ENCODE measurements around the gene SLC4A3. TPM values are rescaled to one million over a fixed set of nuclear protein-coding genes. Genes with fewer than 3 reads are reported as not detected.

The SLC4A3 gene
- total RNA-seq, 1 donor from 2014 or later = 13.5 TPM

GRCh38 chr2:219642465-219643083 is 15.1 kb downstream of the SLC4A3 start:
- H3K4me3 ChIP-seq = no peak overlapping the region
- H3K36me3 ChIP-seq = no peaks in the 10 kb centered on the region
- peaks cover 20% of the 10 kb centered on the region for H3K4me1 ChIP-seq
- intact Hi-C loops (cut with DNase I) = loop anchor here (5.0 kb wide), 2 partner anchors 100 to 145 kb away; partner anchors contain the start of genes CHPF, GMPPA and TMEM198
- no peak overlapping the region for H3K27ac ChIP-seq
- H3K27me3 ChIP-seq = no peaks in the 10 kb centered on the region
- no peak for TF ChIP-seq POLR2A (IDR thresholded peaks at IDR 0.05)
- peak; percentile 62 to 81 for TF ChIP-seq POLR2AphosphoS5 (IDR thresholded peaks at IDR 0.05; ENCODE audit: insufficient read depth in 1 of 2, low read depth in 1 of 2)
- TF ChIP-seq CTCF (IDR thresholded peaks at IDR 0.05) = peak; percentile 98 to 100 (median 98)
- DNase-seq (ENCODE audit: extremely low spot score in 2 of 2) = peak; percentile 88 to 98
- no peaks in the 10 kb centered on the region for H3K9me3 ChIP-seq

- H3K27ac ChIP-seq = no peak overlapping the region
- H3K9me3 ChIP-seq = no peaks in the 10 kb centered on the region
- no peak overlapping the region for H3K4me3 ChIP-seq
- TF ChIP-seq POLR2AphosphoS5 (IDR thresholded peaks at IDR 0.05; ENCODE audit: insufficient read depth in 1 of 2, low read depth in 1 of 2) (no peak), CTCF (IDR thresholded peaks at IDR 0.05) (no peak), POLR2A (IDR thresholded peaks at IDR 0.05) (no peak)
- peaks cover 20% of the 10 kb centered on the region for H3K4me1 ChIP-seq
- no peaks in the 10 kb centered on the region for H3K27me3 ChIP-seq
- intact Hi-C loops (cut with DNase I) = loop anchor here (5.0 kb wide), 2 partner anchors 101 to 146 kb away; partner anchors contain the start of genes CHPF, GMPPA and TMEM198
- H3K36me3 ChIP-seq = no peaks in the 10 kb centered on the region
- DNase-seq (ENCODE audit: extremely low spot score in 2 of 2) = peak in 1 of 2 donors; percentile 85
Observed at GRCh38 chr2:219643084-219643473, 15.6 kb downstream of the SLC4A3 start.

GRCh38 chr2:219643788-219644398 is 16.5 kb downstream of the SLC4A3 start:
- peak in 1 of 2 donors; percentile 84 for DNase-seq (ENCODE audit: extremely low spot score in 2 of 2)
- no peaks in the 10 kb centered on the region for H3K36me3 ChIP-seq
- intact Hi-C loops (cut with DNase I) = loop anchor here (5.0 kb wide), 2 partner anchors 102 to 147 kb away; partner anchors contain the start of genes CHPF, GMPPA and TMEM198
- TF ChIP-seq POLR2AphosphoS5 (IDR thresholded peaks at IDR 0.05; ENCODE audit: insufficient read depth in 1 of 2, low read depth in 1 of 2) (no peak), CTCF (IDR thresholded peaks at IDR 0.05) (no peak), POLR2A (IDR thresholded peaks at IDR 0.05) (no peak)
- peaks cover 20% of the 10 kb centered on the region for H3K4me1 ChIP-seq
- no peaks in the 10 kb centered on the region for H3K9me3 ChIP-seq
- no peak overlapping the region for H3K27ac ChIP-seq
- no peak overlapping the region for H3K4me3 ChIP-seq
- no peaks in the 10 kb centered on the region for H3K27me3 ChIP-seq

- no peak overlapping the region for H3K4me3 ChIP-seq
- intact Hi-C loops (cut with DNase I) = loop anchor here (5.0 kb wide), 2 partner anchors 103 to 148 kb away; partner anchors contain the start of genes CHPF, GMPPA and TMEM198
- H3K27ac ChIP-seq = peak overlapping the region; percentile 38
- DNase-seq (ENCODE audit: extremely low spot score in 2 of 2) = peak; percentile 79 to 80
- no peaks in the 10 kb centered on the region for H3K9me3 ChIP-seq
- no peaks in the 10 kb centered on the region for H3K36me3 ChIP-seq
- TF ChIP-seq CTCF (IDR thresholded peaks at IDR 0.05) = no peak
- no peak for TF ChIP-seq POLR2AphosphoS5 (IDR thresholded peaks at IDR 0.05; ENCODE audit: insufficient read depth in 1 of 2, low read depth in 1 of 2)
- TF ChIP-seq POLR2A (IDR thresholded peaks at IDR 0.05) = no peak
- H3K27me3 ChIP-seq = no peaks in the 10 kb centered on the region
- peaks cover 20% of the 10 kb centered on the region for H3K4me1 ChIP-seq
Observed at GRCh38 chr2:219644801-219645480, 17.5 kb downstream of the SLC4A3 start.

Data from vagina (tissue), 2 donors.